Thyroid gland (tissue), 4 donors: ENCODE measurements around the gene C19orf25. TPM values are rescaled to one million over a fixed set of nuclear protein-coding genes. Genes with fewer than 3 reads are reported as not detected.
A peak's percentile ranks its signal among the peaks of the same experiment; 100 is the strongest.

Experiments used
- DNase-seq, 2 donors: peaks; one replicate each; pipeline ENCODE4 v3.0.0-alpha.2; 2019
- H3K27ac ChIP-seq, 3 donors: fragments of 200-600 bp; sonication (generic); 1 replicate in 2 of 3; 2 replicates in 1 of 3; pipeline ENCODE4 v1.5.1; 2016 to 2019; ENCODE audit warnings: mild to moderate bottlenecking in 1 of 3, moderate library complexity in 1 of 3
- H3K27me3 ChIP-seq: fragments of 200-600 bp; sonication (generic); one replicate; pipeline ENCODE4 v1.5.1; 2019
- H3K36me3 ChIP-seq, 2 donors: fragments of 200-600 bp; sonication (generic); one replicate each; pipeline ENCODE4 v1.5.1; 2016 to 2019
- H3K4me1 ChIP-seq, 2 donors: fragments of 200-600 bp; sonication (generic); one replicate each; pipeline ENCODE4 v1.5.1; 2017 to 2019
- H3K4me3 ChIP-seq, 3 donors: fragments of 200-600 bp; sonication (generic); replicated peaks in 1 of 3; 1 replicate in 2 of 3; 2 replicates in 1 of 3; pipeline ENCODE4 v1.5.1; 2016; ENCODE audit warnings: mild to moderate bottlenecking in 1 of 3
- H3K9me3 ChIP-seq: fragments of 200-600 bp; sonication (generic); one replicate; pipeline ENCODE4 v1.5.1; 2017
- POLR2A ChIP-seq, 2 donors: fragments of 450-650 bp; IDR thresholded peaks; one replicate each; pipeline ENCODE4 v1.6.1; 2017; ENCODE audit warnings: antibody characterized with exemption in 2 of 2, mild to moderate bottlenecking in 2 of 2, moderate library complexity in 1 of 2
- WGBS, 2 donors: methylation state at CpG; one replicate each; pipeline ENCODE4 v1.1.5; 2017; 5-methylcytosine and 5-hydroxymethylcytosine counted together
- intact Hi-C: fragments of 100-400 bp; cut with DNase I; formaldehyde crosslinking; loops from one replicate; pipeline ENCODE4 v1.15.1; 2023
- total RNA-seq, 4 donors: library from RNA; depleted of rRNA; stranded (reverse); fragments of >200 nt; gene quantifications; one replicate each; pipeline ENCODE4 v1.2.3, GENCODE V29; 2016
- TF ChIP-seq, protein P1 (sequence below), 6 experiments: fragments of 200-600 bp in 3 of 6; fragments of 450-650 bp in 3 of 6; sonication (generic) in 3 of 6; IDR thresholded peaks; one replicate each; pipeline ENCODE4 v1.5.1; 2016 to 2019; ENCODE audit warnings: antibody characterized with exemption in 6 of 6, mild to moderate bottlenecking in 2 of 6, inconsistent platforms in 1 of 6, moderate library complexity in 1 of 6

The C19orf25 gene
- total RNA-seq, 4 donors from 2014 or later, result 47.0 to 64.9 (median 56.5) TPM

DNA sequence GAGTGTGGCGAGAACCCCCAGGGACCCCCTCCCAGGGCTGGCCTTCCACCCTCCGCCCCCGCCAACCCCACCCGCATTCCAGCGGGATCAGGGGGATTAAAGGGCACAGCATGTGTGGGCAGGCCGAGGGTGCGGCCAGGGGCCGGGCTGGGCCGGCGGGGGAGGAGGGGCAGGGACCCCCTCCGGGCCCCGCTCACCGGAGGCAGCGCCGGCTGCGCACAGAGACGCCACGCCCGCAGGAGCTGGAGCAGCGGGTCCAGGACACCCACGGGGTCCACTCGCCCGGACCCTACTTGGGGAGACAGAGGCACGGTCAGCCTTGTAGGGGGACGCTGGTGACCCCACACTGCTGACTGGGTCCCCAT is 31.4 kb upstream of the C19orf25 start:
- Histone ChIP-seq H3K4me3 (no peak overlapping the region), H3K27ac (no peak overlapping the region), H3K9me3 (no peaks in the 10 kb centered on the region), H3K4me1 (peaks cover 0 to 21% of the 10 kb centered on the region in 2 donors), H3K36me3 (no peaks in the 10 kb centered on the region), H3K27me3 (peaks cover 6% of the 10 kb centered on the region)
- DNase-seq, result no peak
- WGBS, 2 donors, result 12 to 22% methylated on average over 5 of the region's 25 CpGs
- TF ChIP-seq POLR2A (IDR thresholded peaks at IDR 0.05), result no peak
- TF ChIP-seq, protein P1, sequence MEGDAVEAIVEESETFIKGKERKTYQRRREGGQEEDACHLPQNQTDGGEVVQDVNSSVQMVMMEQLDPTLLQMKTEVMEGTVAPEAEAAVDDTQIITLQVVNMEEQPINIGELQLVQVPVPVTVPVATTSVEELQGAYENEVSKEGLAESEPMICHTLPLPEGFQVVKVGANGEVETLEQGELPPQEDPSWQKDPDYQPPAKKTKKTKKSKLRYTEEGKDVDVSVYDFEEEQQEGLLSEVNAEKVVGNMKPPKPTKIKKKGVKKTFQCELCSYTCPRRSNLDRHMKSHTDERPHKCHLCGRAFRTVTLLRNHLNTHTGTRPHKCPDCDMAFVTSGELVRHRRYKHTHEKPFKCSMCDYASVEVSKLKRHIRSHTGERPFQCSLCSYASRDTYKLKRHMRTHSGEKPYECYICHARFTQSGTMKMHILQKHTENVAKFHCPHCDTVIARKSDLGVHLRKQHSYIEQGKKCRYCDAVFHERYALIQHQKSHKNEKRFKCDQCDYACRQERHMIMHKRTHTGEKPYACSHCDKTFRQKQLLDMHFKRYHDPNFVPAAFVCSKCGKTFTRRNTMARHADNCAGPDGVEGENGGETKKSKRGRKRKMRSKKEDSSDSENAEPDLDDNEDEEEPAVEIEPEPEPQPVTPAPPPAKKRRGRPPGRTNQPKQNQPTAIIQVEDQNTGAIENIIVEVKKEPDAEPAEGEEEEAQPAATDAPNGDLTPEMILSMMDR (IDR thresholded peaks at IDR 0.05), result no peak
- intact Hi-C loops, result no loop called here

GRCh38 chr19:1509602-1510441 is 30.8 kb upstream of the C19orf25 start:
- Histone ChIP-seq H3K4me1 (peaks cover 0 to 21% of the 10 kb centered on the region in 2 donors), H3K27me3 (peaks cover 6% of the 10 kb centered on the region), H3K27ac (no peak overlapping the region), H3K36me3 (no peaks in the 10 kb centered on the region), H3K4me3 (no peak overlapping the region), H3K9me3 (no peaks in the 10 kb centered on the region)
- TF ChIP-seq, protein P1 (IDR thresholded peaks at IDR 0.05), result no peak
- TF ChIP-seq POLR2A (IDR thresholded peaks at IDR 0.05), result no peak
- WGBS, 2 donors, result 58 to 60% methylated on average over 11 of the region's 11 CpGs
- DNase-seq, result no peak
- intact Hi-C loops, result no loop called here

- TF ChIP-seq POLR2A (IDR thresholded peaks at IDR 0.05), result no peak
- TF ChIP-seq, protein P1 (IDR thresholded peaks at IDR 0.05), result no peak
- Histone ChIP-seq H3K4me3 (peak overlapping the region in 1 of 3 donors; percentile 34), H3K27me3 (peaks cover 7% of the 10 kb centered on the region), H3K9me3 (no peaks in the 10 kb centered on the region), H3K27ac (no peak overlapping the region), H3K4me1 (peaks cover 1 to 21% of the 10 kb centered on the region in 2 donors), H3K36me3 (no peaks in the 10 kb centered on the region)
- WGBS, 2 donors, result 31 to 64% methylated on average over 4 to 12 of the region's 12 CpGs
- no peak for DNase-seq
- intact Hi-C loops, result no loop called here
Observed at GRCh38 chr19:1508507-1508856, 29.5 kb upstream of the C19orf25 start.

- WGBS, 2 donors, result 0 to 2% methylated on average over 21 to 37 of the region's 46 CpGs
- Histone ChIP-seq H3K27ac (peak overlapping the region; percentile 55 to 77 (median 73)), H3K9me3 (no peaks in the 10 kb centered on the region), H3K4me1 (peaks cover 6 to 21% of the 10 kb centered on the region in 2 donors), H3K36me3 (no peaks in the 10 kb centered on the region), H3K4me3 (peak overlapping the region in 1 of 3 donors; percentile 34), H3K27me3 (peaks cover 10% of the 10 kb centered on the region)
- TF ChIP-seq, protein P1 (IDR thresholded peaks at IDR 0.05), result peak in 1 of 6 experiments; percentile 27
- peak in 1 of 2 donors; percentile 15 for TF ChIP-seq POLR2A (IDR thresholded peaks at IDR 0.05)
- intact Hi-C loops, result no loop called here
- DNase-seq, result peak; percentile 91 to 93
Observed at GRCh38 chr19:1507763-1508506, 28.9 kb upstream of the C19orf25 start.
